Bronchial epithelial cell (primary cell): Measurements from ENCODE around the gene SFT2D1. TPM values are rescaled to one million over a fixed set of nuclear protein-coding genes. Genes with fewer than 3 reads are reported as not detected.

Source experiments
- DNase-seq: peaks from one replicate; pipeline ENCODE4 v3.0.0-alpha.2; 2010; ENCODE audit warnings: low read depth
- FAIRE-seq: peaks from 2 replicates; lab custom pipeline; 2011; peaks lifted over from hg19 to GRCh38; lab: Jason Lieb, UNC
- H3K27me3 ChIP-seq: 2 replicates; pipeline ENCODE4 v1.5.1; 2011; ENCODE audit warnings: low read length; ENCODE audit not compliant: control insufficient read depth, insufficient read depth
- H3K36me3 ChIP-seq: 2 replicates; pipeline ENCODE4 v1.5.1; 2011; ENCODE audit warnings: low read length; ENCODE audit not compliant: control insufficient read depth, insufficient read depth
- H3K4me3 ChIP-seq: 2 replicates; pipeline ENCODE4 v1.5.1; 2011; ENCODE audit warnings: mild to moderate bottlenecking, low read depth, low read length, control low read depth
- CTCF ChIP-seq: IDR thresholded peaks from 2 replicates; pipeline ENCODE4 v1.5.1; 2011; ENCODE audit warnings: mild to moderate bottlenecking, moderate library complexity, low read length, control low read depth, inconsistent platforms; ENCODE audit not compliant: insufficient read depth, severe bottlenecking
- total RNA-seq: library from RNA; depleted of rRNA; stranded (reverse); fragments of >200 nt; gene quantifications from 2 replicates; pipeline ENCODE4 v1.2.1, GENCODE V29; 2014

SFT2D1 gene
- total RNA-seq, 1 donor from 2014 or later, result 61.6 TPM

- peak; percentile 23 for FAIRE-seq
- no peak for TF ChIP-seq CTCF
- peaks cover 5% of the 10 kb centered on the region for H3K36me3 ChIP-seq
- no peak for DNase-seq
- no peaks in the 10 kb centered on the region for H3K27me3 ChIP-seq
- no peak overlapping the region for H3K4me3 ChIP-seq
Observed at GRCh38 chr6:166334878-166335277, 7.5 kb downstream of the SFT2D1 start.

- DNase-seq (no peak), FAIRE-seq (no peak)
- Histone ChIP-seq H3K36me3 (peaks cover 10% of the 10 kb centered on the region), H3K27me3 (no peaks in the 10 kb centered on the region), H3K4me3 (no peak overlapping the region)
- TF ChIP-seq CTCF, result no peak
Observed at GRCh38 chr6:166333172-166333995, 9.0 kb downstream of the SFT2D1 start.

DNA sequence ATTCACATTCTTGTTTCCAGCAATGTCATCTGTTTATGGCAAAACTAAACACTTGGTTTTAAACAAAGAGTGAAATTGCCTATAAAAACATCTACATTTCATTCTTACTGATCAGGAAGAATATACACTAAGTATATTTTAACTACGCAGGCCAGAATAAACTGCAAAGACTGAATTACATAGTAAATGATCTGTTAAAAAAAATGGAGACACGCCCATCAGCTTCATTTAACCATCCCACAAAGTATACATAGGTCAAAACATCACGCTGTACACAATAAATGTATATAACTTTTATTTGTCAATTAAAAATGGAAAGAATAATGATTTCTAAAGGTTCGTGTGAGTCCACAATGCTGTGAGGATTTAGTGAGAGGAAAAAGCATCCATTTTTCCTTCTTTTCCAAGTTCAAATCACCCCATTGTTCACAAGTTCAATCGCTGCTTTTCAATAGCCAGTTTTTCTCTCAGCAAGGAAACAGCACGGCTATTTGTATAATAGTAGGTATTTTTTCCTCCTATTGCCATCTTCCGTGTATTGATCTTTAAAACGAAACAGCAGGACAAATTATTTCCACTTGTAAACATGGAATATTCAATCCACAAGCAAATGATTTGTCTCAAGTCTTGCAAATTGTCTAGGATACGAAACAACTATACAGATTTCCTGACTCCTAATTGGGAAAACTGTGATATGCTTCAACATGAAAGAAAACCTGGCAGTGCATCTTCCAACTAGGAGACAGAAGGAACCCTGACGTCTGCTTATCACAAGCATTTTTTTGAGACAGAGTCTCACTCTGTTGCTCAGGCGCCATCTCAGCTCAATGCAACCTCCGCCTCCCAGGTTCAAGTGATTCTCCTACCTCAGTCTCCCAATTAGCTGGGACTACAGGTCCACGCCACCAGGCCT is 10.6 kb downstream of the SFT2D1 start:
- peaks cover 11% of the 10 kb centered on the region for H3K36me3 ChIP-seq
- no peak for FAIRE-seq

DNA sequence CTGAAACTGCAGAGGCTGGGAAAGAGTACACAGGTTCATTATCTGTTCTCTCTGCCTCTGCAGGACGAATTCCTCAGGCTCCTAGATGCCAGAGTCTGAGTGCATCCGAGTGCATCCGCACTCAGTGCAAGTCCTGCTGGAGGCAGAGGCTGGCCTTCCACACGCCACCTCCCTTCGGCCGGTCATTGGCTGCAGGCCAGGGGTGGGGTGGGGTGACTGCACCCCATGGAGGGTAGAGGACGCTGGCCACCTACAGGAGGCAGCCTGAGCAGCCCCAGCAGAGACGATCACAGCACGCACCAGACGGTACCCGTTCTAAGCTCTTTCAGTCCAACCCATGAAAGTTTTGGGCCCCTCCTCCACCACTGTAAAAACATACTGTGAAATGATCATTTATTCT is 11.7 kb downstream of the SFT2D1 start:
- Histone ChIP-seq H3K36me3 (peaks cover 10% of the 10 kb centered on the region), H3K27me3 (no peaks in the 10 kb centered on the region), H3K4me3 (no peak overlapping the region)
- FAIRE-seq (no peak), DNase-seq (no peak)
- peak; percentile 12 for TF ChIP-seq CTCF

More for the DNA sequence above, 10.6 kb downstream of the SFT2D1 start:
- H3K4me3 ChIP-seq, result no peak overlapping the region
- no peak for TF ChIP-seq CTCF
- no peak for DNase-seq
- H3K27me3 ChIP-seq, result no peaks in the 10 kb centered on the region

GRCh38 chr6:166325383-166326042 is 16.8 kb downstream of the SFT2D1 start:
- FAIRE-seq (no peak), DNase-seq (no peak)
- Histone ChIP-seq H3K27me3 (no peaks in the 10 kb centered on the region), H3K4me3 (no peak overlapping the region), H3K36me3 (peaks cover 11% of the 10 kb centered on the region)
- no peak for TF ChIP-seq CTCF
